Ascending aorta (tissue), 2 donors: ENCODE data around the gene SLC17A8. TPM values are rescaled to one million over a fixed set of nuclear protein-coding genes. Genes with fewer than 3 reads are reported as not detected.
"Not testable (repeated sequence)": the region's sequence is repeated elsewhere in the genome, so short reads cannot be mapped to it uniquely, and the experiment has no call there.

ENCODE experiments used
- DNase-seq, 2 donors: peaks; one replicate each; pipeline ENCODE4 v3.0.0-alpha.2; 2019; ENCODE audit warnings: low spot score in 2 of 2
- H3K27ac ChIP-seq, 2 donors: fragments of 200-600 bp; sonication (generic); one replicate each; pipeline ENCODE4 v1.5.1; 2016 to 2017; ENCODE audit warnings: mild to moderate bottlenecking in 1 of 2
- H3K27me3 ChIP-seq: fragments of 200-600 bp; sonication (generic); one replicate; pipeline ENCODE4 v1.5.1; 2017
- H3K36me3 ChIP-seq, 2 donors: fragments of 200-600 bp; sonication (generic); one replicate each; pipeline ENCODE4 v1.5.1; 2016
- H3K4me1 ChIP-seq, 2 donors: fragments of 200-600 bp; sonication (generic); one replicate each; pipeline ENCODE4 v1.5.1; 2016 to 2017; ENCODE audit warnings: mild to moderate bottlenecking in 1 of 2
- H3K4me3 ChIP-seq, 2 donors: fragments of 200-600 bp; sonication (generic); one replicate each; pipeline ENCODE4 v1.5.1; 2016 to 2017; ENCODE audit warnings: mild to moderate bottlenecking in 1 of 2
- H3K9me3 ChIP-seq, 2 donors: fragments of 200-600 bp; sonication (generic); one replicate each; pipeline ENCODE4 v1.5.1; 2016
- intact Hi-C: fragments of 100-400 bp; cut with DNase I; formaldehyde crosslinking; loops from one replicate; pipeline ENCODE4 v1.15.1; 2023
- total RNA-seq: library from RNA; depleted of rRNA; stranded (reverse); fragments of >200 nt; gene quantifications from one replicate; pipeline ENCODE4 v1.1.0, GENCODE V29; 2016
- TF ChIP-seq, protein P1 (sequence below), 3 experiments: fragments of 200-600 bp in 2 of 3; fragments of 450-650 bp in 1 of 3; sonication (generic) in 2 of 3; IDR thresholded peaks; one replicate each; pipeline ENCODE4 v1.5.1; 2016 to 2019; ENCODE audit warnings: antibody characterized with exemption in 3 of 3, mild to moderate bottlenecking in 1 of 3, moderate library complexity in 1 of 3

SLC17A8 gene
- total RNA-seq: not detected

DNA sequence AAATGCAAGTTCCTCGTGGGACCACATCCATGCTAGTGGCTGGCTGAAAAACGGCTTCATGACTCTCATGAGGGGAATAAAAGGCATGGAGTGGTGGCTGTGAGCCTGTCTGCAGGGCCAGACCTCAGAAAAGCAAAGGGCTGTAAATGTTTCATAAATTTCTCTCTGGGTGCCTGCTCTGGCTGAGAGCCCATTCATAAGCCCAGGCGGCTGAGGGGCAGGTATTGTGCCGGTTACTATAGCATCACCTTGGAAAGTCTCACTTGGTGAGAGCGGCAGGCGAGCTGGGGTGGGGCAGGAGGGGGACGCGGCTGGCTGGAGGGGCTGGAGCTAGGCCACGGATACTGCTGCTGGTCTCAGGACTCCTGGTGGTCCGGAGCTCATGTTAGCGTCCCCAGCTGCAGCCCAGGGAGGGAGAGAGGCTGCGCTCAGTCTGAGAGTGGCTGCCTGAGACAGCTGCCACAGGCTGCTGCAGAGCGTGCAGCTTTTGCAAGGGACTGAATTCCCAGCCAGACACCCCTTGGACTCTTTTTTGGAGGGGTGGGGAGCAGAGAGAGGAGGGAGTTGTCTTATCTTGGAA is at the start of gene SLC17A8:
TSS of gene SLC17A8 (plus strand) at position 431 of the 580 bp plus-strand sequence. CDS start 318 bp downstream, outside the sequence.
- H3K4me1 ChIP-seq: no peaks in the 10 kb centered on the region
- H3K27me3 ChIP-seq: no peaks in the 10 kb centered on the region
- H3K36me3 ChIP-seq: no peaks in the 10 kb centered on the region
- DNase-seq: no peak
- H3K9me3 ChIP-seq: no peaks in the 10 kb centered on the region
- intact Hi-C loops: no loop called here
- TF ChIP-seq, protein P1, sequence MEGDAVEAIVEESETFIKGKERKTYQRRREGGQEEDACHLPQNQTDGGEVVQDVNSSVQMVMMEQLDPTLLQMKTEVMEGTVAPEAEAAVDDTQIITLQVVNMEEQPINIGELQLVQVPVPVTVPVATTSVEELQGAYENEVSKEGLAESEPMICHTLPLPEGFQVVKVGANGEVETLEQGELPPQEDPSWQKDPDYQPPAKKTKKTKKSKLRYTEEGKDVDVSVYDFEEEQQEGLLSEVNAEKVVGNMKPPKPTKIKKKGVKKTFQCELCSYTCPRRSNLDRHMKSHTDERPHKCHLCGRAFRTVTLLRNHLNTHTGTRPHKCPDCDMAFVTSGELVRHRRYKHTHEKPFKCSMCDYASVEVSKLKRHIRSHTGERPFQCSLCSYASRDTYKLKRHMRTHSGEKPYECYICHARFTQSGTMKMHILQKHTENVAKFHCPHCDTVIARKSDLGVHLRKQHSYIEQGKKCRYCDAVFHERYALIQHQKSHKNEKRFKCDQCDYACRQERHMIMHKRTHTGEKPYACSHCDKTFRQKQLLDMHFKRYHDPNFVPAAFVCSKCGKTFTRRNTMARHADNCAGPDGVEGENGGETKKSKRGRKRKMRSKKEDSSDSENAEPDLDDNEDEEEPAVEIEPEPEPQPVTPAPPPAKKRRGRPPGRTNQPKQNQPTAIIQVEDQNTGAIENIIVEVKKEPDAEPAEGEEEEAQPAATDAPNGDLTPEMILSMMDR (IDR thresholded peaks at IDR 0.05): no peak
- no peak within 1 kb of the TSS for H3K4me3 ChIP-seq
- no peak within 1 kb of the TSS for H3K27ac ChIP-seq

DNA sequence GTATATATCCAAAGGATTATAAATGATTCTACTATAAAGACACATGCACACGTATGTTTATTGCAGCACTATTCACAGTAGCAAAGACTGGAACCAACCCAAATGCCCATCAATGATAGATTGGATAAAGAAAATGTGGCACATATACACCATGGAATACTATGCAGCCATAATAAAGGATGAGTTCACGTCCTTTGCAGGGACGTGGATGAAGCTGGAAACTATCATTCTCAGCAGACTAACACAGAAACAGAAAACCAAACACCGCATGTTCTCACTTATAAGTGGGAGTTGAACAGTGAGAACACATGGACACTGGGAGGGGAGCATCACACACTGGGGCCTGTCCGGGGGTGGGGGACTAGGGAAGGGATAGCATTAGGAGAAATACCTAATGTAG is 48.7 kb upstream of the SLC17A8 start:
- H3K27me3 ChIP-seq, intact Hi-C loops, H3K9me3 ChIP-seq, H3K4me1 ChIP-seq, DNase-seq, H3K4me3 ChIP-seq, H3K27ac ChIP-seq: not testable (repeated sequence)
- peaks cover 24 to 33% of the 10 kb centered on the region in 2 donors for H3K36me3 ChIP-seq

GRCh38 chr12:100311317-100311716 is 45.6 kb upstream of the SLC17A8 start:
- no peaks in the 10 kb centered on the region for H3K4me1 ChIP-seq
- no peaks in the 10 kb centered on the region for H3K9me3 ChIP-seq
- H3K27ac ChIP-seq: no peak overlapping the region
- no peak for DNase-seq
- H3K27me3 ChIP-seq: no peaks in the 10 kb centered on the region
- peaks cover 17 to 31% of the 10 kb centered on the region in 2 donors for H3K36me3 ChIP-seq
- TF ChIP-seq, protein P1 (IDR thresholded peaks at IDR 0.05): no peak
- no peak overlapping the region for H3K4me3 ChIP-seq
- intact Hi-C loops: no loop called here

DNA sequence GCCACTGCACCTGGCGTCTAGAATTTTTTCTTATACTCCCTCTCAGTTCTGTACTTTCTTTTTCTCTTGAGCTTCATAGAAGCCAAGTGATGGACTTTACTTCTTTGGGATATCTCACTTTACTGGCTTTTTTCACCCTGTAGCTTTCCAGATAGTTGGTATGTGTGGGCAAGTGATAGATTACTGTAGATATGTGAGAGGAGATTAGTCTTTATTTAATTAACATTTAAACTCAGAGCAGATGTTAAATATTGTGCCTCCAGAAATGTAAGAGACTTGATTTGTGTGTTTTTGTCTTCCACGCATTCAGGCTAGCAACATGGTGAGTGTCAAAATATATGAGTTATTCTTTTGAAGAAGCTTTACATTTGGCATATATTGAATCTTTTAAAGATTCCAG is 39.5 kb upstream of the SLC17A8 start:
- DNase-seq: no peak
- H3K4me1 ChIP-seq: no peaks in the 10 kb centered on the region
- TF ChIP-seq, protein P1 (IDR thresholded peaks at IDR 0.05): no peak
- H3K27me3 ChIP-seq: no peaks in the 10 kb centered on the region
- H3K27ac ChIP-seq: no peak overlapping the region
- peaks cover 27 to 53% of the 10 kb centered on the region in 2 donors for H3K36me3 ChIP-seq
- intact Hi-C loops: no loop called here
- H3K4me3 ChIP-seq: no peak overlapping the region
- no peaks in the 10 kb centered on the region for H3K9me3 ChIP-seq

DNA sequence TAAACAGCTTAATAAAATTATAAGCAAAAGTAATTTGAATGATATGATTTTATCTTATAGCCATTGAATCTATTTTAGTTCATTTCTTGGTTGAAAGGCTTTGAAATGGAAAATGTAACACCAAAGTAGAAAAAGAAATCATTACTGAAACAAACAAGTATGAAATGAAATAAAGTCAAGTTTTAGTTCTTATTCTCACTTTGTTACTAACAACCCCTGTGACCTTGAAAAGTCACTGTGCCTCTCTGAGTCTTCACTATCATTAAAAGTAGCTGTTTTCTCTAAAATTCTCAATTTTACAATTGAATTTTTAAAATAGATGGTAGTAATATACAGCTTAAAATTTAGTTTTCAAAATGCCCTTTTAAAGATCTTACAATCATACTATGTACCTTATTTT is 32.4 kb upstream of the SLC17A8 start:
- TF ChIP-seq, protein P1 (IDR thresholded peaks at IDR 0.05): no peak

GRCh38 chr12:100326208-100326607 is 30.7 kb upstream of the SLC17A8 start:
- no peak overlapping the region for H3K4me3 ChIP-seq
- H3K4me1 ChIP-seq: no peaks in the 10 kb centered on the region
- no peak for DNase-seq
- no peaks in the 10 kb centered on the region for H3K27me3 ChIP-seq
- H3K9me3 ChIP-seq: no peaks in the 10 kb centered on the region
- intact Hi-C loops: no loop called here
- peaks cover 21 to 48% of the 10 kb centered on the region in 2 donors for H3K36me3 ChIP-seq
- TF ChIP-seq, protein P1 (IDR thresholded peaks at IDR 0.05): no peak
- H3K27ac ChIP-seq: no peak overlapping the region

More for the DNA sequence above, 32.4 kb upstream of the SLC17A8 start:
- DNase-seq: no peak
- no peaks in the 10 kb centered on the region for H3K27me3 ChIP-seq
- H3K27ac ChIP-seq: no peak overlapping the region
- H3K4me1 ChIP-seq: no peaks in the 10 kb centered on the region
- H3K9me3 ChIP-seq: no peaks in the 10 kb centered on the region
- H3K4me3 ChIP-seq: no peak overlapping the region
- intact Hi-C loops: no loop called here
- peaks cover 16 to 38% of the 10 kb centered on the region in 2 donors for H3K36me3 ChIP-seq
